Osteoblast (primary cell): ENCODE results near the gene MIAT. TPM values are rescaled to one million over a fixed set of nuclear protein-coding genes. Genes with fewer than 3 reads are reported as not detected.

Experiments
- DNase-seq: peaks from one replicate; pipeline ENCODE4 v3.0.0; 2011; ENCODE audit warnings: low spot score, mixed read lengths; ENCODE audit not compliant: insufficient read length; ENCODE audit errors: missing footprints
- H2AFZ ChIP-seq: 2 replicates; pipeline ENCODE4 v1.6.0; 2011; ENCODE audit warnings: mild to moderate bottlenecking, low read length
- H3K27ac ChIP-seq: 2 replicates; pipeline ENCODE4 v1.5.1; 2011; ENCODE audit warnings: mild to moderate bottlenecking, low read depth, low read length, moderate library complexity
- H3K27me3 ChIP-seq: 2 replicates; pipeline ENCODE4 v1.6.0; 2012; ENCODE audit warnings: mild to moderate bottlenecking, control low read depth, inconsistent platforms, low read length, moderate library complexity; ENCODE audit not compliant: insufficient read depth
- H3K36me3 ChIP-seq: 2 replicates; pipeline ENCODE4 v1.5.1; 2011; ENCODE audit warnings: mild to moderate bottlenecking, low read length, control low read depth, moderate library complexity; ENCODE audit not compliant: insufficient read depth
- H3K4me1 ChIP-seq: 2 replicates; pipeline ENCODE4 v1.5.1; 2011; ENCODE audit warnings: mild to moderate bottlenecking, low read length, control low read depth, moderate library complexity; ENCODE audit not compliant: insufficient read depth
- H3K4me2 ChIP-seq: 2 replicates; pipeline ENCODE4 v1.6.0; 2011; ENCODE audit warnings: mild to moderate bottlenecking, low read length; ENCODE audit not compliant: insufficient read depth
- H3K4me3 ChIP-seq: fragments of 200-600 bp; sonication (generic); 3 replicates; pipeline ENCODE4 v1.5.1; 2012; ENCODE audit warnings: mild to moderate bottlenecking, low read length, inconsistent platforms; ENCODE audit not compliant: insufficient read depth
- H3K79me2 ChIP-seq: 2 replicates; pipeline ENCODE4 v1.6.0; 2012; ENCODE audit warnings: mild to moderate bottlenecking, low read length, control low read depth, inconsistent platforms; ENCODE audit not compliant: insufficient read depth
- H3K9me3 ChIP-seq: 2 replicates; pipeline ENCODE4 v1.5.1; 2011; ENCODE audit warnings: low read depth, low read length, control low read depth
- H4K20me1 ChIP-seq: 2 replicates; pipeline ENCODE4 v1.6.0; 2012; ENCODE audit warnings: mild to moderate bottlenecking, low read length, control low read depth; ENCODE audit not compliant: insufficient read depth
- CTCF ChIP-seq: IDR thresholded peaks from 2 replicates; pipeline ENCODE4 v1.5.1; 2011; ENCODE audit warnings: mild to moderate bottlenecking, low read depth, low read length, moderate library complexity; ENCODE audit errors: extremely low read depth
- total RNA-seq: library from RNA; depleted of rRNA; stranded (reverse); fragments of >200 nt; gene quantifications from 2 replicates; pipeline ENCODE4 v1.2.3, GENCODE V29; 2012

MIAT gene
- total RNA-seq, 1 donor: 1.8 TPM

DNA sequence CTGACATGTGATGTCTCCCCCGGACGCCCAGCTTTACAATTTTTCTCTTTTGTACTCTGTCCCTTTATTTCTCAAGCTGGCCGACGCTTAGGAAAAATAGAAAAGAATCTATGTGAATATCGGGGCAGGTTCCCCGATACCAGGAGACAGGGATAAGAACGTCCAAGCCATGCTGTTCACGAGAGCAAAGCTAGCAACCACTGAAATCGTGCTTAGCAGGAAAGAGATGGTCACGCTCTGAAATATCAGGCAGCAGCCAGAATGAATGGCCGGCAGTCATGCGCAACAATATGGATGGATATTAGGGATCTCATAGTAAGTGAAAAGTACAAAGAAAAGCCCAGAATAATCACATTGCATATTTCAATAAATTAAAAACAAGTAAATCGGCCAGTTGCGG, 43.1 kb upstream of the MIAT start:
- Histone ChIP-seq H3K36me3 (no peaks in the 10 kb centered on the region), H3K4me1 (peaks cover 15% of the 10 kb centered on the region), H3K4me2 (no peak overlapping the region), H3K9me3 (no peaks in the 10 kb centered on the region), H3K27me3 (peaks cover 9% of the 10 kb centered on the region), H3K27ac (no peak overlapping the region), H2AFZ (no peak overlapping the region), H3K4me3 (no peak overlapping the region), H4K20me1 (no peaks in the 10 kb centered on the region), H3K79me2 (no peaks in the 10 kb centered on the region)
- DNase-seq: no peak
- TF ChIP-seq CTCF: no peak

DNA sequence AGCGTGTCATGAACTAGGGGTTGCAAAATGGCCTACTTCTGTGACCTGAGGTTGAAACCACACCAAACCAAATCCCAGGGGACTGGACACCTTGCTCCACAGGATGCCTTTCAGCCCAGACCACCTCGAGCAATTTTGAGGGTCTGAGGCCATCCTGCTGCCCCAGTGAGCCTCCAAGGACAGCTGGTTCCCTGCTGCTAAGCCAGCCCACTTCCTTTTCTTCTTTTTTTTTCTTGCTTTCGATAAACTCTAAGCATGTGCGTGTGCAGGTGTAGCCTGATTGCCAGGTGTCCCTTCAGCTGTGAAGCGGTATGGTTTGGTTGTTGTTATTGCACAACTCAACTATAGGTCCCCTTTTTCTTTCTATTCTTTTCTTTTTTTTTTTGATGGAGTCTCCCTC, 42.2 kb upstream of the MIAT start:
- peaks cover 9% of the 10 kb centered on the region for H3K27me3 ChIP-seq
- no peak overlapping the region for H3K4me3 ChIP-seq
- no peak overlapping the region for H2AFZ ChIP-seq
- DNase-seq: peak; percentile 25
- H3K9me3 ChIP-seq: no peaks in the 10 kb centered on the region
- no peaks in the 10 kb centered on the region for H3K79me2 ChIP-seq
- H3K27ac ChIP-seq: no peak overlapping the region
- H3K4me1 ChIP-seq: peaks cover 7% of the 10 kb centered on the region
- no peak for TF ChIP-seq CTCF
- no peaks in the 10 kb centered on the region for H4K20me1 ChIP-seq
- no peaks in the 10 kb centered on the region for H3K36me3 ChIP-seq
- H3K4me2 ChIP-seq: no peak overlapping the region

GRCh38 chr22:26615830-26616435, 41.5 kb upstream of the MIAT start:
- H3K4me3 ChIP-seq: no peak overlapping the region
- H3K4me2 ChIP-seq: no peak overlapping the region
- H4K20me1 ChIP-seq: no peaks in the 10 kb centered on the region
- peaks cover 11% of the 10 kb centered on the region for H3K27me3 ChIP-seq
- no peaks in the 10 kb centered on the region for H3K36me3 ChIP-seq
- H2AFZ ChIP-seq: no peak overlapping the region
- H3K79me2 ChIP-seq: no peaks in the 10 kb centered on the region
- no peak overlapping the region for H3K27ac ChIP-seq
- no peaks in the 10 kb centered on the region for H3K9me3 ChIP-seq
- TF ChIP-seq CTCF: no peak
- peak; percentile 43 for DNase-seq
- peaks cover under 1% of the 10 kb centered on the region for H3K4me1 ChIP-seq

DNA sequence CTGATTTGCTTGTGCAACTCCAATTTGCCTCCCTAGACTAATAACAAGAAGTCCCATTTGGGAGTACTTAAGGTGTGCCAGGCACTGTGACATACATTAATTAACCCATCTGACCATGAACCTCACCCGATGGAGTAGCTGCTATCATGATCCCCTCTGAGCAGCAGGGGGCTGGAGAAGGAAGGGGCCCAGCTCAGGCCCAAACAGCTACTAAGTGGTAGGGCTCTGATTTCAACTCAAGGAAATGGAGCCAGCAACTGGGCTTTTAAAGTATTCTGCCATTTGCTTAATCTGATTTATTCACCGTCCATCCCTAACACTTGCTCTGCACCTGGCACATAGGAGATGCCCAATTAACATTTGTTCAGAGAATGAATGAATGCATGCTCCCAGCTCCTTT, 40.7 kb upstream of the MIAT start:
- Histone ChIP-seq H3K4me2 (no peak overlapping the region), H3K27me3 (peaks cover 11% of the 10 kb centered on the region), H3K4me3 (no peak overlapping the region), H3K36me3 (no peaks in the 10 kb centered on the region), H3K4me1 (no peaks in the 10 kb centered on the region), H2AFZ (no peak overlapping the region), H3K9me3 (no peaks in the 10 kb centered on the region), H3K27ac (no peak overlapping the region), H4K20me1 (no peaks in the 10 kb centered on the region), H3K79me2 (no peaks in the 10 kb centered on the region)
- TF ChIP-seq CTCF: no peak
- DNase-seq: no peak
